MCF 10A (cell line): ENCODE results near the gene LITAF. TPM values are rescaled to one million over a fixed set of nuclear protein-coding genes. Genes with fewer than 3 reads are reported as not detected.
"Not testable (repeated sequence)": the region's sequence is repeated elsewhere in the genome, so short reads cannot be mapped to it uniquely, and the experiment has no call there.

ENCODE experiments used
- BruUV-seq: library from RNA; stranded (reverse); fragments of 400-500 nt; replicated peaks from 2 replicates; lab custom pipeline; 2021; lab: Mats Ljungman, UMichigan
- CTCF ChIA-PET: fragments of 300-600 bp; sonication (Branson Sonifier 250); formaldehyde crosslinking; extraction: SDS; loops from one replicate; lab custom pipeline; 2021; ENCODE audit warnings: antibody characterized with exemption, inconsistent platforms; lab: Yijun Ruan, JAX
- POLR2A ChIA-PET: fragments of 300-600, 350-650 bp; sonication (Branson Sonifier 250); formaldehyde crosslinking; extraction: SDS; loops from one replicate; lab custom pipeline; 2020; ENCODE audit warnings: antibody characterized with exemption, inconsistent platforms; lab: Yijun Ruan, JAX
- DNase-seq: peaks from one replicate; pipeline ENCODE4 v3.0.0-alpha.2; 2018; ENCODE audit not compliant: unreplicated experiment
- H3K27ac Mint-ChIP-seq: one replicate; pipeline ENCODE4 v1.8.0; 2022; ENCODE audit warnings: mild to moderate bottlenecking, low read depth, mixed read lengths; ENCODE audit not compliant: unreplicated experiment
- H3K27me3 Mint-ChIP-seq: one replicate; pipeline ENCODE4 v1.8.0; 2022; ENCODE audit warnings: mixed read lengths; ENCODE audit not compliant: insufficient read depth, unreplicated experiment
- H3K36me3 Mint-ChIP-seq: one replicate; pipeline ENCODE4 v1.8.0; 2022; ENCODE audit warnings: mild to moderate bottlenecking, moderate library complexity, mixed read lengths; ENCODE audit not compliant: insufficient read depth, unreplicated experiment
- H3K4me1 Mint-ChIP-seq: one replicate; pipeline ENCODE4 v1.8.0; 2022; ENCODE audit warnings: mixed read lengths; ENCODE audit not compliant: insufficient read depth, unreplicated experiment
- H3K4me3 Mint-ChIP-seq: one replicate; pipeline ENCODE4 v1.8.0; 2022; ENCODE audit warnings: mild to moderate bottlenecking, moderate library complexity, mixed read lengths; ENCODE audit not compliant: unreplicated experiment
- H3K9me3 Mint-ChIP-seq: one replicate; pipeline ENCODE4 v1.8.0; 2022; ENCODE audit warnings: mixed read lengths; ENCODE audit not compliant: unreplicated experiment
- CTCF ChIP-seq: fragments of 200-600 bp; IDR thresholded peaks from one replicate; pipeline ENCODE4 v1.8.0; 2022; ENCODE audit warnings: antibody characterized with exemption, mild to moderate bottlenecking; ENCODE audit not compliant: unreplicated experiment
- intact Hi-C: fragments of 100-400 bp; cut with micrococcal nuclease; formaldehyde crosslinking; loops from 2 replicates; pipeline ENCODE4 v1.14.1; 2022
- total RNA-seq: library from RNA; stranded (reverse); gene quantifications from 2 replicates; pipeline ENCODE4 v1.2.3, GENCODE V29; 2022

Gene LITAF
- total RNA-seq, 1 experiment from 2014 or later = 120 TPM

- Mint-ChIP-seq H3K4me3 (no peak overlapping the region), H3K4me1 (no peaks in the 10 kb centered on the region), H3K9me3 (no peaks in the 10 kb centered on the region), H3K27me3 (peaks cover 13% of the 10 kb centered on the region), H3K36me3 (peaks cover 5% of the 10 kb centered on the region), H3K27ac (no peak overlapping the region)
- POLR2A ChIA-PET = no interaction called here
- intact Hi-C loops = no loop called here
- no TSS peak for BruUV-seq
- no peak for TF ChIP-seq CTCF
- DNase-seq = no peak
- CTCF ChIA-PET = interaction anchor here (0.6 to 1.7 kb wide), 3 partner anchors 22 to 552 kb away, joined by 3 to 5 read pairs (median 3); no protein-coding TSS in a partner anchor
These were observed 70.9 kb downstream of the LITAF start for GRCh38 chr16:11515540-11516430.

GRCh38 chr16:11514283-11514682 lies 72.4 kb downstream of the LITAF start:
- Mint-ChIP-seq H3K36me3 (no peaks in the 10 kb centered on the region), H3K4me1 (no peaks in the 10 kb centered on the region), H3K9me3 (no peaks in the 10 kb centered on the region), H3K27ac (no peak overlapping the region), H3K4me3 (no peak overlapping the region), H3K27me3 (peaks cover 13% of the 10 kb centered on the region)
- POLR2A ChIA-PET = no interaction called here
- no peak for TF ChIP-seq CTCF
- no peak for DNase-seq
- no TSS peak for BruUV-seq
- intact Hi-C loops = no loop called here
- CTCF ChIA-PET = interaction anchor here (1.3 kb wide), 1 partner anchor 17 kb away, joined by 3 read pairs; no protein-coding TSS in a partner anchor

- intact Hi-C loops, H3K4me1 Mint-ChIP-seq, CTCF ChIA-PET, DNase-seq, BruUV-seq, H3K4me3 Mint-ChIP-seq, H3K36me3 Mint-ChIP-seq, H3K9me3 Mint-ChIP-seq, POLR2A ChIA-PET, H3K27ac Mint-ChIP-seq: not testable (repeated sequence)
- H3K27me3 Mint-ChIP-seq = peaks cover 13% of the 10 kb centered on the region
These were observed 73.4 kb downstream of the LITAF start for GRCh38 chr16:11513366-11513765.

- intact Hi-C loops = no loop called here
- POLR2A ChIA-PET = interaction anchor here (1.3 kb wide), 1 partner anchor 96 kb away, joined by 3 read pairs; no protein-coding TSS in a partner anchor
- CTCF ChIA-PET = interaction anchor here (1.0 kb wide), 1 partner anchor 20 kb away, joined by 3 read pairs; no protein-coding TSS in a partner anchor
These were observed 74.9 kb downstream of the LITAF start for GRCh38 chr16:11511801-11512200.

More at GRCh38 chr16:11511801-11512200, 74.9 kb downstream of the LITAF start:
- no peak for TF ChIP-seq CTCF
- Mint-ChIP-seq H3K4me1 (no peaks in the 10 kb centered on the region), H3K4me3 (no peak overlapping the region), H3K27me3 (peaks cover 4% of the 10 kb centered on the region), H3K27ac (no peak overlapping the region), H3K36me3 (no peaks in the 10 kb centered on the region), H3K9me3 (no peaks in the 10 kb centered on the region)
- DNase-seq = no peak
- BruUV-seq = no TSS peak
